ENCODE measurements around the gene PPHLN1.

DNA sequence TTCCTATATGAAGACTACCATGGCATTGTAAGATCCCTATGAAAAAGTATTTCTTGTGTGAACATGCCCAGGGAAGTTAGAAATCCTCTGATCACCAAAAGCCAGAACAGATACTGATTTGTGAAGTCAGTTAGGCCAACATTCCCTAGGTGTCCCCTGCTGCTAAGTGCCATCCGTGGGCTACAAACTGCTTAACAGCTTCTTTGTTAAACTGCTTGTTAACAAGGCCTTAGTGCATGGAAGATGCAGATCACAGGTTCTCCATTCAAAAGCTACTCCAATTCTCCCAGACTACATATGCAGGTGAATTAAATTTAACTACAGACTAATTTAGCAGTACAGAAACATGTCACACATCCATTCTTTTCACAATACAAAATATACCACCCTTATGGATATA, 155.4 kb downstream of the PPHLN1 start:
- TF ChIP-seq, protein P1, sequence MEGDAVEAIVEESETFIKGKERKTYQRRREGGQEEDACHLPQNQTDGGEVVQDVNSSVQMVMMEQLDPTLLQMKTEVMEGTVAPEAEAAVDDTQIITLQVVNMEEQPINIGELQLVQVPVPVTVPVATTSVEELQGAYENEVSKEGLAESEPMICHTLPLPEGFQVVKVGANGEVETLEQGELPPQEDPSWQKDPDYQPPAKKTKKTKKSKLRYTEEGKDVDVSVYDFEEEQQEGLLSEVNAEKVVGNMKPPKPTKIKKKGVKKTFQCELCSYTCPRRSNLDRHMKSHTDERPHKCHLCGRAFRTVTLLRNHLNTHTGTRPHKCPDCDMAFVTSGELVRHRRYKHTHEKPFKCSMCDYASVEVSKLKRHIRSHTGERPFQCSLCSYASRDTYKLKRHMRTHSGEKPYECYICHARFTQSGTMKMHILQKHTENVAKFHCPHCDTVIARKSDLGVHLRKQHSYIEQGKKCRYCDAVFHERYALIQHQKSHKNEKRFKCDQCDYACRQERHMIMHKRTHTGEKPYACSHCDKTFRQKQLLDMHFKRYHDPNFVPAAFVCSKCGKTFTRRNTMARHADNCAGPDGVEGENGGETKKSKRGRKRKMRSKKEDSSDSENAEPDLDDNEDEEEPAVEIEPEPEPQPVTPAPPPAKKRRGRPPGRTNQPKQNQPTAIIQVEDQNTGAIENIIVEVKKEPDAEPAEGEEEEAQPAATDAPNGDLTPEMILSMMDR (IDR thresholded peaks at IDR 0.05): no peak
- TF ChIP-seq POLR2A (IDR thresholded peaks at IDR 0.05): no peak

All from Peyer's patch (tissue), 4 donors.